ENCODE measurements around the gene TLR10.
"Not testable (repeated sequence)": the region's sequence is repeated elsewhere in the genome, so short reads cannot be mapped to it uniquely, and the experiment has no call there.

Gene TLR10

GRCh38 chr4:38768968-38769394 lies 13.8 kb downstream of the TLR10 start:
- no peaks in the 10 kb centered on the region for H3K4me1 ChIP-seq (ENCODE audit: insufficient read depth, poor library complexity, severe bottlenecking)
- H3K27ac ChIP-seq (ENCODE audit: poor library complexity, severe bottlenecking) = no peak overlapping the region
- no peak for TF ChIP-seq CTCF (IDR thresholded peaks at IDR 0.05; ENCODE audit: poor library complexity, severe bottlenecking)
- no peaks in the 10 kb centered on the region for H3K27me3 ChIP-seq (ENCODE audit: insufficient read depth, poor library complexity, severe bottlenecking)
- no peaks in the 10 kb centered on the region for H3K9me3 ChIP-seq (ENCODE audit: severe bottlenecking)
- no peak overlapping the region for H3K4me3 ChIP-seq (ENCODE audit: severe bottlenecking)
- no peaks in the 10 kb centered on the region for H3K36me3 ChIP-seq (ENCODE audit: low read depth)
- no peak for DNase-seq (ENCODE audit: low spot score)
- no peak for ATAC-seq (ENCODE audit: low read depth)

DNA sequence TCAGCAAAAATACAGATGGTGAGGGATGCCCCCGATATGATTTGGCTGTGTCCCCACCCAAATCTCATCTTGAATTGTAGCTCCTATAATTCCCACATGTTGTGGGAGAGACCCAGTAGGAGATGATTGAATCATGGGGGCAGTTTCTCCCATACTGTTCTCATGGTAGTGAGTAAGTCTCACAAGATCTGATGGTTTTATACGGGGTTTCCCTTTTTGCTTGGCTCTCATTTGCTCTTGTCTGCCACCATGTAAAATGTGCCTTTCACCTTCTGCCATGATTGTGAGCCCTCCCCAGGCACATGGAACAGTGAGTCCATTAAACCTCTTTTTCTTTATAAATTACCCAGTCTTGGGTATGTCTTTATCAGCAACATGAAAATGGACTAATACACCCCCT lies 15.8 kb downstream of the TLR10 start:
- not testable (repeated sequence) for DNase-seq (ENCODE audit: low spot score); H3K4me3 ChIP-seq (ENCODE audit: severe bottlenecking); H3K9me3 ChIP-seq (ENCODE audit: severe bottlenecking); H3K36me3 ChIP-seq (ENCODE audit: low read depth); H3K27ac ChIP-seq (ENCODE audit: poor library complexity, severe bottlenecking); H3K4me1 ChIP-seq (ENCODE audit: insufficient read depth, poor library complexity, severe bottlenecking); H3K27me3 ChIP-seq (ENCODE audit: insufficient read depth, poor library complexity, severe bottlenecking); ATAC-seq (ENCODE audit: low read depth)

- no peaks in the 10 kb centered on the region for H3K4me1 ChIP-seq (ENCODE audit: insufficient read depth, poor library complexity, severe bottlenecking)
- H3K36me3 ChIP-seq (ENCODE audit: low read depth) = no peaks in the 10 kb centered on the region
- H3K27me3 ChIP-seq (ENCODE audit: insufficient read depth, poor library complexity, severe bottlenecking) = no peaks in the 10 kb centered on the region
- no peak for TF ChIP-seq CTCF (IDR thresholded peaks at IDR 0.05; ENCODE audit: poor library complexity, severe bottlenecking)
- 0 out of 3 replicates have a peak, but pooled peaks have one; percentile 21 for ATAC-seq (ENCODE audit: low read depth)
- no peak overlapping the region for H3K4me3 ChIP-seq (ENCODE audit: severe bottlenecking)
- no peaks in the 10 kb centered on the region for H3K9me3 ChIP-seq (ENCODE audit: severe bottlenecking)
- no peak for DNase-seq (ENCODE audit: low spot score)
- no peak overlapping the region for H3K27ac ChIP-seq (ENCODE audit: poor library complexity, severe bottlenecking)
Observed at GRCh38 chr4:38765382-38765781, 17.4 kb downstream of the TLR10 start.

DNA sequence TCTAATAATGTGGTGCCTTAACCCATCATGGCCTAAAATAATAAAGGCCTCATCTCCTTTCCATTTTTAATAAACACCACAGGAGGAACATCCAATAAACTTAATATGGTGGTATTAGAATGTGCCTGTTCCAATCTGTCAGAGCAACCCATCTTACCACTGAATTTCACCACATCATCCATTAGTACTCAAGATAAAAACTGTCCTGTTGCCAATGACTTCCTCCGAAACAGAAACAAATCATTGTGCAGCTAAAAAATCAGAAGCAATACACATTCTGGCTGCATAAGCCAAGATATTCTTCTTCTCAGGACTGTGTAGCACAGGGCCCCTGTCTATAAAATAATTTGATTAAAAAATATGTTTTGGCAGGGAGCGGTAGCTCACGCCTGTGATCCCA lies 18.5 kb downstream of the TLR10 start:
- TF ChIP-seq CTCF (IDR thresholded peaks at IDR 0.05; ENCODE audit: poor library complexity, severe bottlenecking) = no peak
- ATAC-seq (ENCODE audit: low read depth) = no peak
- Histone ChIP-seq H3K36me3 (ENCODE audit: low read depth) (no peaks in the 10 kb centered on the region), H3K4me1 (ENCODE audit: insufficient read depth, poor library complexity, severe bottlenecking) (no peaks in the 10 kb centered on the region), H3K9me3 (ENCODE audit: severe bottlenecking) (no peaks in the 10 kb centered on the region), H3K27me3 (ENCODE audit: insufficient read depth, poor library complexity, severe bottlenecking) (no peaks in the 10 kb centered on the region), H3K27ac (ENCODE audit: poor library complexity, severe bottlenecking) (no peak overlapping the region), H3K4me3 (ENCODE audit: severe bottlenecking) (no peak overlapping the region)
- DNase-seq (ENCODE audit: low spot score) = no peak

GRCh38 chr4:38762560-38762959 lies 20.2 kb downstream of the TLR10 start:
- no peak for TF ChIP-seq CTCF (IDR thresholded peaks at IDR 0.05; ENCODE audit: poor library complexity, severe bottlenecking)
- Histone ChIP-seq H3K27me3 (ENCODE audit: insufficient read depth, poor library complexity, severe bottlenecking) (no peaks in the 10 kb centered on the region), H3K9me3 (ENCODE audit: severe bottlenecking) (no peaks in the 10 kb centered on the region), H3K36me3 (ENCODE audit: low read depth) (no peaks in the 10 kb centered on the region), H3K27ac (ENCODE audit: poor library complexity, severe bottlenecking) (no peak overlapping the region), H3K4me3 (ENCODE audit: severe bottlenecking) (no peak overlapping the region), H3K4me1 (ENCODE audit: insufficient read depth, poor library complexity, severe bottlenecking) (no peaks in the 10 kb centered on the region)
- ATAC-seq (ENCODE audit: low read depth) = no peak
- DNase-seq (ENCODE audit: low spot score) = no peak
